Measurements from ENCODE around the gene ARFGEF3. TPM values are rescaled to one million over a fixed set of nuclear protein-coding genes. Genes with fewer than 3 reads are reported as not detected.

Gene ARFGEF3
- total and polyA plus RNA-seq, 2 experiments from 2014 or later = 0.43 to 1.1 TPM

- TF ChIP-seq CTCF (IDR thresholded peaks at IDR 0.05; ENCODE audit: low read depth, low read length) = no peak
- Histone ChIP-seq H3K27ac (no peak overlapping the region), H3K27me3 (no peaks in the 10 kb centered on the region), H3K36me3 (no peaks in the 10 kb centered on the region), H3K4me1 (ENCODE audit: low read depth) (peaks cover 9% of the 10 kb centered on the region), H3K4me3 (no peak overlapping the region), H3K9me3 (ENCODE audit: low read depth) (no peaks in the 10 kb centered on the region)
- no peak for DNase-seq (ENCODE audit: low read depth in 1 of 2, low spot score in 1 of 2)
These were observed 74.0 kb downstream of the ARFGEF3 start for GRCh38 chr6:138235693-138236092.

GRCh38 chr6:138237463-138237862 is 75.7 kb downstream of the ARFGEF3 start:
- TF ChIP-seq CTCF (IDR thresholded peaks at IDR 0.05; ENCODE audit: low read depth, low read length) = no peak

GRCh38 chr6:138238368-138238767 is 76.6 kb downstream of the ARFGEF3 start:
- H3K4me3 ChIP-seq = no peak overlapping the region
- H3K4me1 ChIP-seq (ENCODE audit: low read depth) = no peaks in the 10 kb centered on the region
- H3K36me3 ChIP-seq = no peaks in the 10 kb centered on the region
- no peak for DNase-seq (ENCODE audit: low read depth in 1 of 2, low spot score in 1 of 2)
- H3K9me3 ChIP-seq (ENCODE audit: low read depth) = no peaks in the 10 kb centered on the region
- no peak for TF ChIP-seq CTCF (IDR thresholded peaks at IDR 0.05; ENCODE audit: low read depth, low read length)
- no peak overlapping the region for H3K27ac ChIP-seq
- H3K27me3 ChIP-seq = no peaks in the 10 kb centered on the region

More at GRCh38 chr6:138237463-138237862, 75.7 kb downstream of the ARFGEF3 start:
- Histone ChIP-seq H3K36me3 (no peaks in the 10 kb centered on the region), H3K9me3 (ENCODE audit: low read depth) (no peaks in the 10 kb centered on the region), H3K27me3 (no peaks in the 10 kb centered on the region), H3K4me3 (no peak overlapping the region), H3K4me1 (ENCODE audit: low read depth) (no peaks in the 10 kb centered on the region), H3K27ac (no peak overlapping the region)
- DNase-seq (ENCODE audit: low read depth in 1 of 2, low spot score in 1 of 2) = no peak

GRCh38 chr6:138239774-138240173 is 78.0 kb downstream of the ARFGEF3 start:
- no peak for TF ChIP-seq CTCF (IDR thresholded peaks at IDR 0.05; ENCODE audit: low read depth, low read length)
- no peak for DNase-seq (ENCODE audit: low read depth in 1 of 2, low spot score in 1 of 2)
- H3K27me3 ChIP-seq = no peaks in the 10 kb centered on the region
- no peaks in the 10 kb centered on the region for H3K36me3 ChIP-seq
- no peaks in the 10 kb centered on the region for H3K4me1 ChIP-seq (ENCODE audit: low read depth)
- H3K27ac ChIP-seq = no peak overlapping the region
- H3K4me3 ChIP-seq = no peak overlapping the region
- no peaks in the 10 kb centered on the region for H3K9me3 ChIP-seq (ENCODE audit: low read depth)

GRCh38 chr6:138240476-138241245 is 78.9 kb downstream of the ARFGEF3 start:
- TF ChIP-seq CTCF (IDR thresholded peaks at IDR 0.05; ENCODE audit: low read depth, low read length) = no peak
- Histone ChIP-seq H3K4me1 (ENCODE audit: low read depth) (no peaks in the 10 kb centered on the region), H3K27ac (no peak overlapping the region), H3K36me3 (no peaks in the 10 kb centered on the region), H3K27me3 (no peaks in the 10 kb centered on the region), H3K9me3 (ENCODE audit: low read depth) (no peaks in the 10 kb centered on the region), H3K4me3 (no peak overlapping the region)
- DNase-seq (ENCODE audit: low read depth in 1 of 2, low spot score in 1 of 2) = no peak
